HEK293 (cell line): ENCODE results near the gene LGALS4.

Experiments used
- AEBP2 ChIP-seq: fragments of 450-650 bp; formaldehyde crosslinking; IDR thresholded peaks from 2 replicates; pipeline ENCODE4 v1.5.1; 2016; ENCODE audit warnings: missing biosample characterization, missing genetic modification characterization, borderline replicate concordance
- EGR2 ChIP-seq: fragments of 450-650 bp; formaldehyde crosslinking; IDR thresholded peaks from 2 replicates; pipeline ENCODE4 v1.5.1; 2016; ENCODE audit warnings: low read depth, missing biosample characterization, missing genetic modification characterization
- GFI1B ChIP-seq: fragments of 450-650 bp; formaldehyde crosslinking; IDR thresholded peaks from 2 replicates; pipeline ENCODE4 v1.5.1; 2016; ENCODE audit warnings: missing biosample characterization, missing genetic modification characterization
- SCRT2 ChIP-seq: fragments of 450-650 bp; formaldehyde crosslinking; IDR thresholded peaks from 2 replicates; pipeline ENCODE4 v1.5.1; 2016; ENCODE audit warnings: missing biosample characterization, missing genetic modification characterization
- YY1 ChIP-seq: fragments of 450-650 bp; formaldehyde crosslinking; IDR thresholded peaks from 2 replicates; pipeline ENCODE4 v1.5.1; 2018; ENCODE audit warnings: missing biosample characterization, missing genetic modification characterization
- ZBTB17 ChIP-seq: fragments of 450-650 bp; formaldehyde crosslinking; IDR thresholded peaks from 2 replicates; pipeline ENCODE4 v1.5.1; 2016; ENCODE audit warnings: missing biosample characterization, missing genetic modification characterization
- ZBTB20 ChIP-seq: fragments of 450-650 bp; formaldehyde crosslinking; IDR thresholded peaks from 2 replicates; pipeline ENCODE4 v1.5.1; 2016; ENCODE audit warnings: missing biosample characterization, missing genetic modification characterization
- ZNF148 ChIP-seq: fragments of 450-650 bp; formaldehyde crosslinking; IDR thresholded peaks from 2 replicates; pipeline ENCODE4 v1.5.0; 2017; ENCODE audit warnings: missing biosample characterization, missing genetic modification characterization, borderline replicate concordance
- ZNF292 ChIP-seq: fragments of 450-650 bp; formaldehyde crosslinking; IDR thresholded peaks from 2 replicates; pipeline ENCODE4 v1.5.1; 2016; ENCODE audit warnings: low read depth, missing biosample characterization, missing genetic modification characterization, borderline replicate concordance
- ZSCAN30 ChIP-seq: fragments of 450-650 bp; IDR thresholded peaks from 2 replicates; pipeline ENCODE4 v1.5.1; 2018; ENCODE audit warnings: missing biosample characterization, mild to moderate bottlenecking, missing genetic modification characterization, moderate library complexity
- TF ChIP-seq, protein P1 (sequence below): fragments of 450-650 bp; formaldehyde crosslinking; conservative IDR thresholded peaks from 2 replicates; pipeline ENCODE4 v1.5.1; 2016; ENCODE audit warnings: low read depth, missing biosample characterization, missing genetic modification characterization
- TF ChIP-seq, protein P2 (sequence below): fragments of 450-650 bp; formaldehyde crosslinking; IDR thresholded peaks from 2 replicates; pipeline ENCODE4 v1.5.1; 2016; ENCODE audit warnings: missing biosample characterization, missing genetic modification characterization, borderline replicate concordance
- TF ChIP-seq, protein P3 (sequence below): fragments of 450-650 bp; formaldehyde crosslinking; IDR thresholded peaks from 2 replicates; pipeline ENCODE4 v1.5.1; 2016; ENCODE audit warnings: missing biosample characterization, missing genetic modification characterization
- TF ChIP-seq, protein P4 (sequence below): fragments of 450-650 bp; formaldehyde crosslinking; IDR thresholded peaks from 2 replicates; pipeline ENCODE4 v1.5.1; 2017; ENCODE audit warnings: missing biosample characterization, missing genetic modification characterization
- TF ChIP-seq, protein P5 (sequence below): fragments of 450-650 bp; formaldehyde crosslinking; conservative IDR thresholded peaks from 2 replicates; pipeline ENCODE4 v1.5.1; 2016; ENCODE audit warnings: low read depth, missing biosample characterization, missing genetic modification characterization

The LGALS4 gene

GRCh38 chr19:38851622-38852230 lies 39.0 kb upstream of the LGALS4 start (continued):
- TF ChIP-seq, protein P1, sequence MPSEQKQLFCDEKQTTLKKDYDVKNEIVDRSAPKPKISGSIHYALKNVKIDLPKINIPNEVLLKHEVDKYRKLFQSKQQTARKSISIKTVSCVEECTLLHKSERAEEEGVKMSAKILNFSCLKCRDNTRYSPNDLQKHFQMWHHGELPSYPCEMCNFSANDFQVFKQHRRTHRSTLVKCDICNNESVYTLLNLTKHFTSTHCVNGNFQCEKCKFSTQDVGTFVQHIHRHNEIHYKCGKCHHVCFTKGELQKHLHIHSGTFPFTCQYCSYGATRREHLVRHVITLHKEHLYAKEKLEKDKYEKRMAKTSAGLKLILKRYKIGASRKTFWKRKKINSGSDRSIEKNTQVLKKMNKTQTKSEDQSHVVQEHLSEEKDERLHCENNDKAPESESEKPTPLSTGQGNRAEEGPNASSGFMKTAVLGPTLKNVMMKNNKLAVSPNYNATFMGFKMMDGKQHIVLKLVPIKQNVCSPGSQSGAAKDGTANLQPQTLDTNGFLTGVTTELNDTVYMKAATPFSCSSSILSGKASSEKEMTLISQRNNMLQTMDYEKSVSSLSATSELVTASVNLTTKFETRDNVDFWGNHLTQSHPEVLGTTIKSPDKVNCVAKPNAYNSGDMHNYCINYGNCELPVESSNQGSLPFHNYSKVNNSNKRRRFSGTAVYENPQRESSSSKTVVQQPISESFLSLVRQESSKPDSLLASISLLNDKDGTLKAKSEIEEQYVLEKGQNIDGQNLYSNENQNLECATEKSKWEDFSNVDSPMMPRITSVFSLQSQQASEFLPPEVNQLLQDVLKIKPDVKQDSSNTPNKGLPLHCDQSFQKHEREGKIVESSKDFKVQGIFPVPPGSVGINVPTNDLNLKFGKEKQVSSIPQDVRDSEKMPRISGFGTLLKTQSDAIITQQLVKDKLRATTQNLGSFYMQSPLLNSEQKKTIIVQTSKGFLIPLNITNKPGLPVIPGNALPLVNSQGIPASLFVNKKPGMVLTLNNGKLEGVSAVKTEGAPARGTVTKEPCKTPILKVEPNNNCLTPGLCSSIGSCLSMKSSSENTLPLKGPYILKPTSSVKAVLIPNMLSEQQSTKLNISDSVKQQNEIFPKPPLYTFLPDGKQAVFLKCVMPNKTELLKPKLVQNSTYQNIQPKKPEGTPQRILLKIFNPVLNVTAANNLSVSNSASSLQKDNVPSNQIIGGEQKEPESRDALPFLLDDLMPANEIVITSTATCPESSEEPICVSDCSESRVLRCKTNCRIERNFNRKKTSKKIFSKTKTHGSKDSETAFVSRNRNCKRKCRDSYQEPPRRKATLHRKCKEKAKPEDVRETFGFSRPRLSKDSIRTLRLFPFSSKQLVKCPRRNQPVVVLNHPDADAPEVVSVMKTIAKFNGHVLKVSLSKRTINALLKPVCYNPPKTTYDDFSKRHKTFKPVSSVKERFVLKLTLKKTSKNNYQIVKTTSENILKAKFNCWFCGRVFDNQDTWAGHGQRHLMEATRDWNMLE (tag by site-specific recombination): no peak; the same call in 1 of the 2 replicates
- TF ChIP-seq ZSCAN30 (tag by site-specific recombination) (peak; percentile 88), AEBP2 (tag by site-specific recombination) (no peak), GFI1B (tag by site-specific recombination) (0 out of 2 replicates have a peak, but pooled peaks have one; percentile 7), ZNF292 (no peak), ZNF148 (tag by site-specific recombination) (no peak), ZBTB17 (tag by site-specific recombination) (peak; percentile 29), SCRT2 (tag by site-specific recombination) (no peak; the same call in 1 of the 2 replicates), ZBTB20 (tag by site-specific recombination) (peak; percentile 56), EGR2 (peak; percentile 95), YY1 (0 out of 2 replicates have a peak, but pooled peaks have one; percentile 0)
- TF ChIP-seq, protein P2, sequence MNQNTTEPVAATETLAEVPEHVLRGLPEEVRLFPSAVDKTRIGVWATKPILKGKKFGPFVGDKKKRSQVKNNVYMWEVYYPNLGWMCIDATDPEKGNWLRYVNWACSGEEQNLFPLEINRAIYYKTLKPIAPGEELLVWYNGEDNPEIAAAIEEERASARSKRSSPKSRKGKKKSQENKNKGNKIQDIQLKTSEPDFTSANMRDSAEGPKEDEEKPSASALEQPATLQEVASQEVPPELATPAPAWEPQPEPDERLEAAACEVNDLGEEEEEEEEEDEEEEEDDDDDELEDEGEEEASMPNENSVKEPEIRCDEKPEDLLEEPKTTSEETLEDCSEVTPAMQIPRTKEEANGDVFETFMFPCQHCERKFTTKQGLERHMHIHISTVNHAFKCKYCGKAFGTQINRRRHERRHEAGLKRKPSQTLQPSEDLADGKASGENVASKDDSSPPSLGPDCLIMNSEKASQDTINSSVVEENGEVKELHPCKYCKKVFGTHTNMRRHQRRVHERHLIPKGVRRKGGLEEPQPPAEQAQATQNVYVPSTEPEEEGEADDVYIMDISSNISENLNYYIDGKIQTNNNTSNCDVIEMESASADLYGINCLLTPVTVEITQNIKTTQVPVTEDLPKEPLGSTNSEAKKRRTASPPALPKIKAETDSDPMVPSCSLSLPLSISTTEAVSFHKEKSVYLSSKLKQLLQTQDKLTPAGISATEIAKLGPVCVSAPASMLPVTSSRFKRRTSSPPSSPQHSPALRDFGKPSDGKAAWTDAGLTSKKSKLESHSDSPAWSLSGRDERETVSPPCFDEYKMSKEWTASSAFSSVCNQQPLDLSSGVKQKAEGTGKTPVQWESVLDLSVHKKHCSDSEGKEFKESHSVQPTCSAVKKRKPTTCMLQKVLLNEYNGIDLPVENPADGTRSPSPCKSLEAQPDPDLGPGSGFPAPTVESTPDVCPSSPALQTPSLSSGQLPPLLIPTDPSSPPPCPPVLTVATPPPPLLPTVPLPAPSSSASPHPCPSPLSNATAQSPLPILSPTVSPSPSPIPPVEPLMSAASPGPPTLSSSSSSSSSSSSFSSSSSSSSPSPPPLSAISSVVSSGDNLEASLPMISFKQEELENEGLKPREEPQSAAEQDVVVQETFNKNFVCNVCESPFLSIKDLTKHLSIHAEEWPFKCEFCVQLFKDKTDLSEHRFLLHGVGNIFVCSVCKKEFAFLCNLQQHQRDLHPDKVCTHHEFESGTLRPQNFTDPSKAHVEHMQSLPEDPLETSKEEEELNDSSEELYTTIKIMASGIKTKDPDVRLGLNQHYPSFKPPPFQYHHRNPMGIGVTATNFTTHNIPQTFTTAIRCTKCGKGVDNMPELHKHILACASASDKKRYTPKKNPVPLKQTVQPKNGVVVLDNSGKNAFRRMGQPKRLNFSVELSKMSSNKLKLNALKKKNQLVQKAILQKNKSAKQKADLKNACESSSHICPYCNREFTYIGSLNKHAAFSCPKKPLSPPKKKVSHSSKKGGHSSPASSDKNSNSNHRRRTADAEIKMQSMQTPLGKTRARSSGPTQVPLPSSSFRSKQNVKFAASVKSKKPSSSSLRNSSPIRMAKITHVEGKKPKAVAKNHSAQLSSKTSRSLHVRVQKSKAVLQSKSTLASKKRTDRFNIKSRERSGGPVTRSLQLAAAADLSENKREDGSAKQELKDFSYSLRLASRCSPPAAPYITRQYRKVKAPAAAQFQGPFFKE (tag by site-specific recombination): no peak
- TF ChIP-seq, protein P3, sequence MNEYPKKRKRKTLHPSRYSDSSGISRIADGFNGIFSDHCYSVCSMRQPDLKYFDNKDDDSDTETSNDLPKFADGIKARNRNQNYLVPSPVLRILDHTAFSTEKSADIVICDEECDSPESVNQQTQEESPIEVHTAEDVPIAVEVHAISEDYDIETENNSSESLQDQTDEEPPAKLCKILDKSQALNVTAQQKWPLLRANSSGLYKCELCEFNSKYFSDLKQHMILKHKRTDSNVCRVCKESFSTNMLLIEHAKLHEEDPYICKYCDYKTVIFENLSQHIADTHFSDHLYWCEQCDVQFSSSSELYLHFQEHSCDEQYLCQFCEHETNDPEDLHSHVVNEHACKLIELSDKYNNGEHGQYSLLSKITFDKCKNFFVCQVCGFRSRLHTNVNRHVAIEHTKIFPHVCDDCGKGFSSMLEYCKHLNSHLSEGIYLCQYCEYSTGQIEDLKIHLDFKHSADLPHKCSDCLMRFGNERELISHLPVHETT (tag by site-specific recombination): peak; percentile 65; the same call in 1 of the 2 replicates
- TF ChIP-seq, protein P4, sequence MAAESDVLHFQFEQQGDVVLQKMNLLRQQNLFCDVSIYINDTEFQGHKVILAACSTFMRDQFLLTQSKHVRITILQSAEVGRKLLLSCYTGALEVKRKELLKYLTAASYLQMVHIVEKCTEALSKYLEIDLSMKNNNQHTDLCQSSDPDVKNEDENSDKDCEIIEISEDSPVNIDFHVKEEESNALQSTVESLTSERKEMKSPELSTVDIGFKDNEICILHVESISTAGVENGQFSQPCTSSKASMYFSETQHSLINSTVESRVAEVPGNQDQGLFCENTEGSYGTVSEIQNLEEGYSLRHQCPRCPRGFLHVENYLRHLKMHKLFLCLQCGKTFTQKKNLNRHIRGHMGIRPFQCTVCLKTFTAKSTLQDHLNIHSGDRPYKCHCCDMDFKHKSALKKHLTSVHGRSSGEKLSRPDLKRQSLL: peak; percentile 65
- TF ChIP-seq, protein P5, sequence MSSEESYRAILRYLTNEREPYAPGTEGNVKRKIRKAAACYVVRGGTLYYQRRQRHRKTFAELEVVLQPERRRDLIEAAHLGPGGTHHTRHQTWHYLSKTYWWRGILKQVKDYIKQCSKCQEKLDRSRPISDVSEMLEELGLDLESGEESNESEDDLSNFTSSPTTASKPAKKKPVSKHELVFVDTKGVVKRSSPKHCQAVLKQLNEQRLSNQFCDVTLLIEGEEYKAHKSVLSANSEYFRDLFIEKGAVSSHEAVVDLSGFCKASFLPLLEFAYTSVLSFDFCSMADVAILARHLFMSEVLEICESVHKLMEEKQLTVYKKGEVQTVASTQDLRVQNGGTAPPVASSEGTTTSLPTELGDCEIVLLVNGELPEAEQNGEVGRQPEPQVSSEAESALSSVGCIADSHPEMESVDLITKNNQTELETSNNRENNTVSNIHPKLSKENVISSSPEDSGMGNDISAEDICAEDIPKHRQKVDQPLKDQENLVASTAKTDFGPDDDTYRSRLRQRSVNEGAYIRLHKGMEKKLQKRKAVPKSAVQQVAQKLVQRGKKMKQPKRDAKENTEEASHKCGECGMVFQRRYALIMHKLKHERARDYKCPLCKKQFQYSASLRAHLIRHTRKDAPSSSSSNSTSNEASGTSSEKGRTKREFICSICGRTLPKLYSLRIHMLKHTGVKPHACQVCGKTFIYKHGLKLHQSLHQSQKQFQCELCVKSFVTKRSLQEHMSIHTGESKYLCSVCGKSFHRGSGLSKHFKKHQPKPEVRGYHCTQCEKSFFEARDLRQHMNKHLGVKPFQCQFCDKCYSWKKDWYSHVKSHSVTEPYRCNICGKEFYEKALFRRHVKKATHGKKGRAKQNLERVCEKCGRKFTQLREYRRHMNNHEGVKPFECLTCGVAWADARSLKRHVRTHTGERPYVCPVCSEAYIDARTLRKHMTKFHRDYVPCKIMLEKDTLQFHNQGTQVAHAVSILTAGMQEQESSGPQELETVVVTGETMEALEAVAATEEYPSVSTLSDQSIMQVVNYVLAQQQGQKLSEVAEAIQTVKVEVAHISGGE (tag by site-specific recombination): peak; percentile 68
